ENCODE results near the gene FAM227B.

Gene FAM227B

GRCh38 chr15:49287481-49287880 lies 333.1 kb downstream of the FAM227B start:
- no peak for DNase-seq

GRCh38 chr15:49286649-49287404 lies 333.8 kb downstream of the FAM227B start:
- DNase-seq: no peak

- peak; percentile 92 for DNase-seq
Observed at GRCh38 chr15:49282366-49282765, 338.3 kb downstream of the FAM227B start.

GRCh38 chr15:49279521-49280456 lies 340.8 kb downstream of the FAM227B start:
- no peak for DNase-seq

GRCh38 chr15:49278751-49279150 lies 341.9 kb downstream of the FAM227B start:
- no peak for DNase-seq
